HTR-8/SVneo (cell line): Measurements from ENCODE around the gene PRRG3.
"Not testable (repeated sequence)": the region's sequence is repeated elsewhere in the genome, so short reads cannot be mapped to it uniquely, and the experiment has no call there.

Source experiments
- DNase-seq: peaks from one replicate; pipeline ENCODE4 v3.0.0; 2011; ENCODE audit warnings: low spot score, mixed read lengths; ENCODE audit not compliant: insufficient read length
- FAIRE-seq: peaks from 2 replicates; lab custom pipeline; 2011; peaks lifted over from hg19 to GRCh38; lab: Jason Lieb, UNC

Gene PRRG3

GRCh38 chrX:151694661-151695582 is at the start of gene PRRG3:
PRRG3 (plus strand) TSS chrX:151695458; CDS start chrX:151698815, 3,357 bp downstream.
- FAIRE-seq, result no peak

DNA sequence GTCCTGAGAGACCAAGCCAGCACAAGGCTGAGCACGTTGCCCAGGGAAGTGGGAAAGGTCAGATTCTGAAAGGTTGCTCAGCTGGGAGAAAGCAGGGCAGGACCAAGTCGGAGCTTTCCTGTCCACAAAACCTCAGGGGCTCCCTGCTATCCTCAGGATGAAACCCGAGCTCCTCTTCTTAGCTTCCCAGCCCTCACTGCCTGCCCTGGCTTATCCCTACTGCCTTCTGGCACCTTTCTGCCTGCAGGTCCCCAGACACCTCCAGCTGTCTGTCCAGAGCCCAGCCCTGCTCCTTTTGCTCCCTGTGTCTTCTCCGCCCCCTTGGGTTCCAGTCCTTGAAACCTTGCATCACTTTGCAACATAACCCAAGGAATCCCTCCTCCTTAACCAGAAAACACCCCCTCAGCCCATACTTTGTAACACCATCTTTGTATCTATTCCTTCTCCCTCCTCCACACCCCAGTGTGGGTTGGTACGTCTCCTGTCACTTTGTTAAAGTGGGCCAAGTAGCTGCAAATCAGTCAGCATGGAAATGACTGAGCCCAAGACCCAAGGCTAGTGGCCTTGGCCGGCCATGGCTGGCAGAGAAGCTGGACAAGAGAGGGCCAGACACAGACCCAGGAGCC is 20.0 kb upstream of the PRRG3 start:
- DNase-seq (no peak), FAIRE-seq (no peak)

More at GRCh38 chrX:151694661-151695582, at the start of gene PRRG3:
- no peak for DNase-seq

- DNase-seq (no peak), FAIRE-seq (no peak)
Measured at GRCh38 chrX:151676196-151676595, 19.1 kb upstream of the PRRG3 start.

GRCh38 chrX:151679798-151680402 is 15.4 kb upstream of the PRRG3 start:
- FAIRE-seq (no peak), DNase-seq (no peak)

GRCh38 chrX:151680805-151681204 is 14.5 kb upstream of the PRRG3 start:
- FAIRE-seq, result no peak
- DNase-seq, result peak; percentile 5

GRCh38 chrX:151687635-151688034 is 7.6 kb upstream of the PRRG3 start:
- DNase-seq (no peak), FAIRE-seq (no peak)

GRCh38 chrX:151688695-151689094 is 6.6 kb upstream of the PRRG3 start:
- DNase-seq (no peak), FAIRE-seq (no peak)

- FAIRE-seq, result no peak
Measured at GRCh38 chrX:151692825-151693224, 2.4 kb upstream of the PRRG3 start.

GRCh38 chrX:151694121-151694520 is 1.1 kb upstream of the PRRG3 start:
- DNase-seq (no peak), FAIRE-seq (no peak)

More at GRCh38 chrX:151692825-151693224, 2.4 kb upstream of the PRRG3 start:
- no peak for DNase-seq

DNA sequence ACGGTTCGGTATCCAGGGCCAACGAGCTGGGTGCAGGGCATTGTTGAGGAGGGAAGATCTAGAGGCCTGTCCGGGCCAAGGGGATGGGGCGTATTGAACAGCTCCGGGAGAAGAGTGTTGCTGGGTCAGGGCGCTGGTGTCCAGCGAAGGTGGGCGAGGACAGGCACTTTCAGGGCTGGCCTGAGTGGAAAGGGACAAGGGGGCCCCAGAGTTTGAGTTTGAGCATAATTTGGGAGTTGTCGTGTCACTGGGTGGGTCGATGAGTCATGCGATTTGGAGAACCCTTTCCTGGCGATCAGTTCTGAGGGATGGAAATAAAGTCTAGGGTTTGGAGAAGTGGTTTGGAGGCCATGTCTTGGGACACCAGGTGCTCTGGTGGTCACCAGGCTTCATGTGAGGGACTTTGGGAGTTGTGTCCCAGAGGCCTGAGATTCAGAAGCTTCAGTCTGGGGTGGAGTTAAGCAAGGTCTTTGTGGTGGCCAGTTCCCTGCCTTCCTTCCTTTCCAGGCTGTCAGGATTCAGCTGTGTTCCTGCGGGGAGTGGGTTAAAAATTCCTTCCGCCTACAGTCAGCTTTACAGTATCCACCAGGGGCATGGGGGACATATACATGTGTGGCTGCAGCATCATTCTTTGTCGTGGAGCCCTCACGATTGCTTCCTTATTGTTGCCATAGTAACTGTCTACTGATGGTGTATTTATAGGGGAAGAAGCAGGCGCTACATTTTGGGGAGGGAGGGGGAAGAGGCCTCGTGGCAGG is 504 bp downstream of the PRRG3 start:
- DNase-seq, result no peak
- FAIRE-seq, result no peak

GRCh38 chrX:151697082-151697481 is 1.8 kb downstream of the PRRG3 start:
- not testable (repeated sequence) for FAIRE-seq, DNase-seq

GRCh38 chrX:151697522-151697921 is 2.3 kb downstream of the PRRG3 start:
- FAIRE-seq, result no peak

DNA sequence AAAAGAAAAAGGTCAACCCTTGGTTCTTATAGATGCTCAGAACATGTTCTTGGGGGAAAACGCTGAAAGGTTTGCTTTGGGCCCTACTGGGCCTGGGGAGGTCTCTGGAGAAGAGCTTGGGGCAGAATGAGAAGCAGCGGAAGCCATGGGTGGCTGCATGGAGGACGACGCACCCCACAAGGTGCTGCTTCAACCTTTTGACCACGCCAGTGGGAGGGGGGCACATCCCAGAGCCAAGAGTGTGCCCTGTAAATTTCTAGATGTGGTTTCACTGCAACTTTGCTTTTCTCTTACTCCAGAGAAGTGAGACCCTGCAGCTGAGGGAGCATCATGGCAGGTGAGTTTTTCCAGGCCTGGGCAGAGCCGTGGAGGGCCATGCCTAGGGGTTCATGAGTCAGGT is 3.2 kb downstream of the PRRG3 start:
- DNase-seq (no peak), FAIRE-seq (no peak)

More at GRCh38 chrX:151697522-151697921, 2.3 kb downstream of the PRRG3 start:
- DNase-seq, result no peak

- FAIRE-seq, result no peak
Measured at GRCh38 chrX:151699746-151700145, 4.5 kb downstream of the PRRG3 start.

DNA sequence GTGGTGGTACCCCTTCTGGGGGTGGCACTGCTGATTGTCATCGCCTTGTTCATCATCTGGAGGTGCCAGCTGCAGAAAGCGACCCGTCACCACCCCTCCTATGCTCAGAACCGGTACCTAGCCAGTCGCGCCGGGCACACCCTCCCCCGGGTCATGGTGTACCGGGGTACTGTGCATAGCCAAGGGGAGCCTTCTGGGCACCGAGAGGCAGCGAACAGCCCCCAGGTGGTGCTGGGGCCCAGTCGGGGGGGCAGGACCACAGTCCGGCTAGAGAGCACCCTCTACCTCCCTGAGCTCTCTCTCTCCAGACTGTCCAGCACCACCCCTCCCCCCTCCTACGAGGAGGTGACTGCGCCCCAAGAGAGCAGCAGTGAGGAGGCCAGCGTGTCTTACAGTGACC is 5.3 kb downstream of the PRRG3 start:
- no peak for FAIRE-seq
- no peak for DNase-seq

More at GRCh38 chrX:151699746-151700145, 4.5 kb downstream of the PRRG3 start:
- DNase-seq, result no peak

DNA sequence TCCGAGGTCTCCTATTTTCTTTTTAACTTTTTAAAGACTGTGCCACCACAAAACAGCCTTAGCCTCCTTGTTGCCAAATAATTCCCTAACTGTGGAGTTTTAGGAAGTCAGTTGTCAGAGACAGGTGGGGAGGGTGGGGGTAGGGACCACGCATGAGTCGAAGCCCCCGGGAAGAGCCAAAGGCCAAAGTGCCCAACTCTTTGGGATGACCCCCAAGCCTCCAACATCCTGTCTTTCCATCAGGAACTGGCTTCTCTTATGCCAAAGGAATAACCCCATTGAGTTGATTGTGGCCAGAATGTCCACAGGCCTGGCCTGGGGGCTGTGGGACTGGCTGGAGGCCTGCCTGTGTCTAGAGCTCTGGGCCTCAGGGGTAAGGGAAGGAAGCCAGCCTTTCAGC is 5.8 kb downstream of the PRRG3 start:
- no peak for DNase-seq
- no peak for FAIRE-seq

DNA sequence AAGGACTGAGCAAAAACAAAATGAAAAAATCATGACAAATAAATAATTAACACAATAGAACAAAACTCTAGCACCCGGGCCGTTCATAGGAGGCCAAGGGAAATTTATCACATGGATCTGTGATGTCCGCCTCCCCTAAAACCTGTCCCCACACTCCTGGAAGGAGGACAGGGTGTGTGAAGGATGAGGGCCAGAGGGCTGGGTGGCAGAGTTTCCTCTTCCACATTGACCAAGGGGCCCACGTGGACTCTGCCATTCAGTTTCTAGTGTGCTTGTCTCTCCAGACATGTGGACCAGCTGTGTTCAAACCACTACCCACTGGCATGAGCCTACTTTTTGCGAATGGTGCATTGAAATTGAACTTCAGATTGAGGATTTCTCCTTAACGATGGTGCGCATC is 6.3 kb downstream of the PRRG3 start:
- DNase-seq, result no peak
- no peak for FAIRE-seq

GRCh38 chrX:151702026-151702714 is 6.9 kb downstream of the PRRG3 start:
- FAIRE-seq (no peak), DNase-seq (no peak)

- no peak for DNase-seq
- FAIRE-seq, result no peak
Measured at GRCh38 chrX:151702741-151703340, 7.6 kb downstream of the PRRG3 start.
